Ascending aorta (tissue), 2 donors: ENCODE results near the gene IGF2R. TPM values are rescaled to one million over a fixed set of nuclear protein-coding genes. Genes with fewer than 3 reads are reported as not detected.

Experiments
- DNase-seq, 2 donors: peaks; one replicate each; pipeline ENCODE4 v3.0.0-alpha.2; 2019; ENCODE audit warnings: low spot score in 2 of 2
- H3K27ac ChIP-seq, 2 donors: fragments of 200-600 bp; sonication (generic); one replicate each; pipeline ENCODE4 v1.5.1; 2016 to 2017; ENCODE audit warnings: mild to moderate bottlenecking in 1 of 2
- H3K27me3 ChIP-seq: fragments of 200-600 bp; sonication (generic); one replicate; pipeline ENCODE4 v1.5.1; 2017
- H3K36me3 ChIP-seq, 2 donors: fragments of 200-600 bp; sonication (generic); one replicate each; pipeline ENCODE4 v1.5.1; 2016
- H3K4me1 ChIP-seq, 2 donors: fragments of 200-600 bp; sonication (generic); one replicate each; pipeline ENCODE4 v1.5.1; 2016 to 2017; ENCODE audit warnings: mild to moderate bottlenecking in 1 of 2
- H3K4me3 ChIP-seq, 2 donors: fragments of 200-600 bp; sonication (generic); one replicate each; pipeline ENCODE4 v1.5.1; 2016 to 2017; ENCODE audit warnings: mild to moderate bottlenecking in 1 of 2
- H3K9me3 ChIP-seq, 2 donors: fragments of 200-600 bp; sonication (generic); one replicate each; pipeline ENCODE4 v1.5.1; 2016
- intact Hi-C: fragments of 100-400 bp; cut with DNase I; formaldehyde crosslinking; loops from one replicate; pipeline ENCODE4 v1.15.1; 2023
- total RNA-seq: library from RNA; depleted of rRNA; stranded (reverse); fragments of >200 nt; gene quantifications from one replicate; pipeline ENCODE4 v1.1.0, GENCODE V29; 2016
- TF ChIP-seq, protein P1 (sequence below), 3 experiments: fragments of 200-600 bp in 2 of 3; fragments of 450-650 bp in 1 of 3; sonication (generic) in 2 of 3; IDR thresholded peaks; one replicate each; pipeline ENCODE4 v1.5.1; 2016 to 2019; ENCODE audit warnings: antibody characterized with exemption in 3 of 3, mild to moderate bottlenecking in 1 of 3, moderate library complexity in 1 of 3

IGF2R gene
- total RNA-seq, 1 donor from 2014 or later, result 104 TPM

DNA sequence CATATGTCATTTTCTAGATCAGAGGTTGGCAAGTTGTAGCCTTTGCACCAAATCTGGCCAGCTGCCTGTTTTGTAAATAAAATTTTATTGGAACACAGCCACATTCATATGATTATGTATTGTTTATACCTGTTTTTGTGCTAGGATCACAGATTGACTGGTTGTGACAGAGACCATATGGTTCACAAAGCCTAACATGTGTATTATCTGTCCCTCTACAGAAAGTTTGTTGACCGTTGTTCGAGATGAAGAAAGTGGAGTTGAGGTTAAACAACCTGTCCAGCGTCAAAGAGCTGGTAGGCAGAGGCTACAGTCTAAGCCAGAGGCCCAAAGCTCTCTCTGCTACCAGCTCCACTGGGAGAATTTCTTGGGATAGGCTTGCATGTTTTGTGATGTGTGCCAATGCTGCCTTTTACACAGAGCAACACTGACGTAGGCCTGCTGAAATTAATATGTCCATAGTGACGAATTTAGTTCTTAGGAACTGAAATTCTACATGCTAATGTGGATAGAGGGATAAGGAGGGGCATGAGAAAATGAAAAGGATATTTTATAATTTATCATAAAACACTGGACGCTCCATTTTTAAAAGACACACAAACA, 11.7 kb upstream of the IGF2R start:
- no peak overlapping the region for H3K4me3 ChIP-seq
- H3K4me1 ChIP-seq, result peaks cover 0 to 8% of the 10 kb centered on the region in 2 donors
- TF ChIP-seq, protein P1, sequence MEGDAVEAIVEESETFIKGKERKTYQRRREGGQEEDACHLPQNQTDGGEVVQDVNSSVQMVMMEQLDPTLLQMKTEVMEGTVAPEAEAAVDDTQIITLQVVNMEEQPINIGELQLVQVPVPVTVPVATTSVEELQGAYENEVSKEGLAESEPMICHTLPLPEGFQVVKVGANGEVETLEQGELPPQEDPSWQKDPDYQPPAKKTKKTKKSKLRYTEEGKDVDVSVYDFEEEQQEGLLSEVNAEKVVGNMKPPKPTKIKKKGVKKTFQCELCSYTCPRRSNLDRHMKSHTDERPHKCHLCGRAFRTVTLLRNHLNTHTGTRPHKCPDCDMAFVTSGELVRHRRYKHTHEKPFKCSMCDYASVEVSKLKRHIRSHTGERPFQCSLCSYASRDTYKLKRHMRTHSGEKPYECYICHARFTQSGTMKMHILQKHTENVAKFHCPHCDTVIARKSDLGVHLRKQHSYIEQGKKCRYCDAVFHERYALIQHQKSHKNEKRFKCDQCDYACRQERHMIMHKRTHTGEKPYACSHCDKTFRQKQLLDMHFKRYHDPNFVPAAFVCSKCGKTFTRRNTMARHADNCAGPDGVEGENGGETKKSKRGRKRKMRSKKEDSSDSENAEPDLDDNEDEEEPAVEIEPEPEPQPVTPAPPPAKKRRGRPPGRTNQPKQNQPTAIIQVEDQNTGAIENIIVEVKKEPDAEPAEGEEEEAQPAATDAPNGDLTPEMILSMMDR (IDR thresholded peaks at IDR 0.05), result no peak
- DNase-seq, result no peak
- H3K9me3 ChIP-seq, result no peaks in the 10 kb centered on the region
- intact Hi-C loops, result no loop called here
- no peak overlapping the region for H3K27ac ChIP-seq
- H3K36me3 ChIP-seq, result no peaks in the 10 kb centered on the region
- no peaks in the 10 kb centered on the region for H3K27me3 ChIP-seq

DNA sequence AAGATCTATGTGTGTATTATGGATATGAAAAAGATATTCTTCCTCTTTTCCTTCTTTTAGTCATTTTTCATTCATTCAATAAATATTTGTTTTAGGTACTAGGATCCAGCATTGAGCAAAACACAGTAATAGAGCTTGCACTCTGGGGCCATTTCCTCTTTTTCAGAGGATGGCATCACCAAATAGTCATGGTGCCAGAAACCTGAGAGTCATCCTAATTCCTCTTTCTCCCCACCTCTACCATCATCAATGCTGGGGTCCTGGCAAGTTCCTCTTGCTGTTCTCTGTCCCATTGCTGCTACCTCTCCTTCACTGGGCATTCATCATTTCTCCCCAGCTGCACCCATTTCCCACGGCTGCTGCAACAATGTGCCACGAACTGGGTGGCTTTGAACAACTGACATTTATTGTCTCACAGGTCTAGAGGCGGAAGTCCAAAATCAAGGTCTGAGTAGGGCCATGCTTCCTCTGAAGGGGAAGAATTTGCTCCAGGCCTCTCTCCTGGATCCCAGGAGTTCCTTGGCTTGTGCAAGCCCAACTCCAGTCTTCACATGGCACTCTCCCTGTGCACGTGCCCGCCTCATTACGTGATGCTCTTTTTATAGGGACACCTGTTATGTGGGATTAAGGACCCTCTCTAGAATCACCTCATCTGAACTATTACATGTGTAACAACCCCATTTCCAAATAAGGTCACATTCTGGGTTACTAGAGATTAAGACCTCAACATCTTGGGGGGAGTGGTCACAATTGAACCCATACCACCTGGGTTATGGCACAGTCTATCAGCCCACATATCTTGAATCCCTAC, 9.5 kb upstream of the IGF2R start:
- Histone ChIP-seq H3K27me3 (no peaks in the 10 kb centered on the region), H3K36me3 (no peaks in the 10 kb centered on the region), H3K4me3 (no peak overlapping the region), H3K4me1 (peaks cover 0 to 8% of the 10 kb centered on the region in 2 donors), H3K27ac (peak overlapping the region; percentile 76), H3K9me3 (no peaks in the 10 kb centered on the region)
- no peak for DNase-seq
- intact Hi-C loops, result no loop called here
- TF ChIP-seq, protein P1 (IDR thresholded peaks at IDR 0.05), result no peak

DNA sequence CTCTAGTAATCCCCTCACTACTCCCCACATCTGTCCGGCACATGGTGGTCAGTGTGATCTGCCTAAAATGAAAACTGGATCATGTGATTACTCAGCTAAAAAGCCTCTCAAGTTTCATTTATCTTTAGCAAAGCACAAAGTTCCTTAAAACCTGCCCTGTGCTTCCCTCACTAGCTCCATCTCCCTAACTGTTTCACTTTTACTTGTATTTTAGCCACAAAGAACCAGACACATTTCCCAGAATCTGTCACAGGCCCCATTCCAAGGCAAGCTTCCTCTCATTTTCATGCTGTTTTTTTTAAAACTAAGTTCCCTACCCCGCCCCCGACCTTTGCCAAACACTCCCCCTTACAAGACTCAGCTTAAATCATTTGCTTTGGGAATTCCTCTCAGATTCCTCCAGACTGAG, 8.9 kb upstream of the IGF2R start:
- H3K36me3 ChIP-seq, result no peaks in the 10 kb centered on the region
- TF ChIP-seq, protein P1 (IDR thresholded peaks at IDR 0.05), result no peak
- intact Hi-C loops, result no loop called here
- no peak for DNase-seq
- H3K27ac ChIP-seq, result peak overlapping the region; percentile 76
- H3K4me3 ChIP-seq, result no peak overlapping the region
- H3K9me3 ChIP-seq, result no peaks in the 10 kb centered on the region
- peaks cover 0 to 8% of the 10 kb centered on the region in 2 donors for H3K4me1 ChIP-seq
- H3K27me3 ChIP-seq, result no peaks in the 10 kb centered on the region

DNA sequence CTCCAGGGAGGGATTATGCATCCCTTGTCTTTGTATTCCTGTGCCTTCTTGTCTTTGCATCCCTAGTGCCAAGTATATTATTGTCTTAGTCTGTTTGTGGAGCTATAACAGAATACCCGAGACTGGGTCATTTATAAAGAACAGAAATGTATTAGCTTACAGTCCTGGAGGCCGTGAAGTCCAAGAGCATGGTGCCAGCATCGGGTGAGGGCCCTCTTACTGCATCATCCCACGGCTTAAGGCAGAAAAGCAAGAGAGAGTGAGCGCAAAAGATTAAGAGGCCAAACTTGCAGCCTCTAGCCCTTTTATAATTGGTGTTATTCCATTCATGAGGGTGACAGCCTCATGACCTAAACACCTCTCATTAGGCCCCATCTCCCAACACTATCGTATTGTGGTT, 8.4 kb upstream of the IGF2R start:
- Histone ChIP-seq H3K36me3 (no peaks in the 10 kb centered on the region), H3K9me3 (no peaks in the 10 kb centered on the region), H3K27ac (peak overlapping the region; percentile 76), H3K27me3 (no peaks in the 10 kb centered on the region), H3K4me1 (peaks cover 0 to 8% of the 10 kb centered on the region in 2 donors), H3K4me3 (no peak overlapping the region)
- intact Hi-C loops, result no loop called here
- no peak for DNase-seq
- TF ChIP-seq, protein P1 (IDR thresholded peaks at IDR 0.05), result no peak

DNA sequence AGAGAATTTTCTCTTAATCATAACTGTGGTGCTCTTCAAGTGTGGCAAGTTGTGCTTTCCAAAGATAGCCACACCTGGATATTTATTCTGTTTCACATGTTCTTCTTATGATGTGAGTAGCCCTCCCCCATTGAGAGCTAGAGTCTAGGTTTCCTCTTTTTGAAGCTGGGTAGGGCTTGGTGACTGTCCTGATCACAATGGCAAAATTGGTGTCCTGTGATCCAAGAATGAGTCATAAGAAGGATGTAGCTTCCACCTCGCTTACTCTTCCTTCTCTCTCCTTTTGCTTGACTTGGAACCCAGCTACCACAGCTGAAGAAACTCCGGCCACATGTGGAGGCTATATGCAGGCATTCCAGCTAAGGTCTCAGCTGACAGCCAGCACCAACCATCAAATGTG, 7.4 kb upstream of the IGF2R start:
- H3K36me3 ChIP-seq, result no peaks in the 10 kb centered on the region
- DNase-seq, result no peak
- intact Hi-C loops, result no loop called here
- H3K4me1 ChIP-seq, result peaks cover 0 to 8% of the 10 kb centered on the region in 2 donors
- TF ChIP-seq, protein P1 (IDR thresholded peaks at IDR 0.05), result no peak
- H3K27me3 ChIP-seq, result no peaks in the 10 kb centered on the region
- H3K27ac ChIP-seq, result no peak overlapping the region
- H3K9me3 ChIP-seq, result no peaks in the 10 kb centered on the region
- H3K4me3 ChIP-seq, result no peak overlapping the region
